GM19455 (cell line): ENCODE measurements around the gene RBM12.
"Not testable (repeated sequence)": the region's sequence is repeated elsewhere in the genome, so short reads cannot be mapped to it uniquely, and the experiment has no call there.

Experiments used
- ATAC-seq: cut with Tn5 transposase; IDR thresholded peaks from one replicate; pipeline ENCODE4 v1.9.1; 2021; ENCODE audit not compliant: unreplicated experiment

Gene RBM12

DNA sequence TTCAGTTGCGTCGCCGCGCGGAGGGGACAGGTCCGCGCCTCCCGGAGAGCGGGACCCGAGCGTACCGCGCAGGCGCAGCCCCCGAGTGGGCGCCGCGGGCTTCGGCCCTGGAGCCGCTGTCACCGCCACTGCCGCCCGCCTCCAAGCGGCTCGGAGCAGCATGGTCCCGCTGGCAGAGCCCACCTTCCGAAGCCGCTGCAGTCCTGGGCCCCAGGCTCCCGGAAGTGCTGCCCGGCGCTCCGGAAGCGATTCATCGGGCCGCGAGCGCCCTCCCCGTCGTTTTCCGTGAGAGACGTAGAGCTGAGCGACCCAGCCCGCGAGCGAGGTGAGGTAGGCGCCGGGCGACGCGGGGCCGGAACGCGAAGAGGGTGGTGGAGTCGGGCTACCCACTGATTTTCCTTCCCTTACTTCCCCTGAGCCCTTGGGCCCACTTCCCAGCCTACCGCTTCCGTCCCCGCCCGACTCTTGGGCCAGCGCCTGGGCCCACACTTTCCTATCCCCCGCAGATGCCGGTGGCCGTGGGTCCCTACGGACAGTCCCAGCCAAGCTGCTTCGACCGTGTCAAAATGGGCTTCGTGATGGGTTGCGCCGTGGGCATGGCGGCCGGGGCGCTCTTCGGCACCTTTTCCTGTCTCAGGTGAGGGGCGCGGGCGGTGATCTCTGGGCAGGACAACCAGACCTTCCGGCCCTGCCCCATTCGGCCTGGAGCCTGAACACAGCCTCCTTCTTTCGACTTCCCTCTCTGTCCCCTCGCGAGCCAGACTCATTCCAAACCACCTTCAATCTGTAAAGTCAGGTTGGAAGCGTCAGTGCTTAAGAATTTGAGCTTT is 34.6 kb upstream of the RBM12 start, which contains the start of the genes NFS1 and ROMO1:
TSS of gene NFS1 (minus strand) at position 226 of the 830 bp plus-strand sequence. CDS start at position 162, 64 bp downstream.
TSS of gene ROMO1 (plus strand) at position 279 of the 830 bp plus-strand sequence. CDS start at position 507, 228 bp downstream.
- ATAC-seq, result peak; percentile 80

DNA sequence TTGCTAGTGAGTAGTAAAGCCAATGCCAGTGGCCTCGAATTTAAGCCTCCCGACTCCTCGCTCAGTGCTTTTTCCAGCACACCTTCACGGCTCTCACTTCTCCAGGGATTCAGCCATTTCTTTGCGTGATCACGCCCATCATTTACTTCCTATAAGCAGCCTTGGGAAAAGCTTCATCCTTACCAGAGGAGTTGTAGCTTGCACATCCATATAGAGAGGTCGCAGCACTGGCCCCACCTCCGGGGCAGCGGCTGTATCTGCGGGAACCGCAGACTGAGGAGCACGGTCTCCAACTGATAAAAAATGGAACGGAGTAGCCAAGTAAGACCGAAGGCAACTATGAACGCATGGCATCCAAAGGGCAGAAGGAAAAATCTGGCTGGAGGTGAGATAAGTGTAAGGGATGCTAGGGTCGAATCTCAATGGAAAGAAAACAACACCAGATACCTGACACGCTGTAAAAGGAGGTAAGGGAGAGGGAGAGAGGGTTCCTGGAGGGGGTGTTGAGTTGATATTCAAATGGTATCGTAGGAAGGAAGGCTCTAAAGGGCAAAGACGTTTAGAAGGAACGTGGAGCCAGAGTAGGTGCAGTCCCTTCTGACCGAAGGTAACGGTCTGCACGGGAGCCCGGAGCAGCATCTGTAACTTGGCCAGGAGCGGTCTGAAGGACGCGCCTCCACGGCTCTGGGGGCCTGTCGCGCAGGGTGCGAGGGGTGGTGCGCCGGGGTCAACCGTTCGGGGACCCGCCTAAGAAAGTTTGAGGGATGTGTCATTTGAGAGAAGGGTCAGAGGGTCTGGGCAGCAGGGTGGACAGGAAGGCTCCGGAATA is 33.8 kb upstream of the RBM12 start:
- ATAC-seq, result peak; percentile 27

DNA sequence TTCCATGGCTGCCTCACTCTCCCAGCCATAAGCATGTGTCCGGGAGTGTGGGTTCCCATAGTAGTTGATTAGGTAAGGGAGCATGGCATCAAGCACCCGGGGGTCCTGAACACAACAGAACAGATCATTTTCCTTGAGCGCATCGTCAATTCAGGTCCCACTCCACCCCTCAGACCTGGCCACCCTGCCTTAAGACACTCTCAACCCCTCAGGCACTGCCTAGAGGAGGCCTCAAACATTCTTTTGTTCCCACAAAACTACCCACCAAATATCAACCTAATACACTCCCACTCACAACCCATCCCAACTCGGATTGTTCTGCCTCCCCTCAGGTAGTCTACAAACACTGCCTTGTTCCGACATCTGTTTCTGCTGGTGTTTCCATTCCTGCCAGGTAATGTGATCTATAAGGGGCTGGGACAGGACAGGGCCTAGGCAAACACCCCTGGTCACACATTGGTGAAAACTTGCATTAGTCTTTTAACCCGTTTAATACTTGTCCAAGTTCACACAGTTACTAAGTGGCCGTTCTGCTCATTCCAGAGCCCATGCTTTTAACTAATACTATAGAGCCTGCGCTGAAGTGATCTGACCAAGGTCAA is 33.1 kb upstream of the RBM12 start:
- ATAC-seq, result no peak

DNA sequence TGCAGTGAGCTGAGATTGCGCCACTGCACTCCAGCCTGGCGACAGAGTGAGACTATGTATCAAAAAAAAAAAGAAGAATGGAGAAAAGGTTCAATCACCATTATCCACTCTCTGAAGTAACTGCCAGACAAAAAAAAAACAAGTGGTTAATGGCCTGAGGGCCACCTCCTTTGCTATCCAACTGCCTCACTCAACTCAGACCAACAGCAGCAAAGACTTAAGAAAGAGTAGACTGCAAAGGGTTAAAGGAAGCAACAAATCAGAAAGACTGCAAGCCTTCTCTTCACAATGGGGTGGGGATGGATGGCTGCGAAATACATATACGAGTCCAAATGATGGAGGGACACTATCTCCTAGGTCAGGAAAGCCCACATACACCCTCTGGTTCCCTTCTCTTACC is 31.3 kb upstream of the RBM12 start:
- ATAC-seq, result no peak

DNA sequence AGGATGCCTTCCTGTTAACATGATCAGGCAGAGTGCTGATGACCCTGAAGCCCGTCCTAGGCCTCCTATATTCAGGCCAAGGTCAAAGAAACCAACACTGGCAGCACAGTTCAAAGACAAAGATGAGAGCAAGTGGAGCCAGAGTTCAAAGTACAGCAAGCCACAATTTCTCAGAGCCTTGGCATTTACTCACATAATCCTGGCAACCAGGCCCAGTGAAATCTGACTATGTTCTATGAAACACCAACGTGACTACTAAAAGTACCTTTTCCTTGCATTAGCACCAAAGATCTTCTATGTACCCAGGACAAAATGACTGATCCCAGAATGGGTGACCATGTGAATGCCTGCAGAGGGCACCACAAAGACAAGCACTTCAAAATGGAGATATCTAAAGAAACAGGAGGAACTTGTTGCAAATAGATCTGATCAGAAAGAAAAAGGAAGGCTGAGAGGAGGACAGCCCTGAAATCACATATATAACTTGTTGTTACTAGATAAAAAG is 30.6 kb upstream of the RBM12 start:
- ATAC-seq, result no peak

DNA sequence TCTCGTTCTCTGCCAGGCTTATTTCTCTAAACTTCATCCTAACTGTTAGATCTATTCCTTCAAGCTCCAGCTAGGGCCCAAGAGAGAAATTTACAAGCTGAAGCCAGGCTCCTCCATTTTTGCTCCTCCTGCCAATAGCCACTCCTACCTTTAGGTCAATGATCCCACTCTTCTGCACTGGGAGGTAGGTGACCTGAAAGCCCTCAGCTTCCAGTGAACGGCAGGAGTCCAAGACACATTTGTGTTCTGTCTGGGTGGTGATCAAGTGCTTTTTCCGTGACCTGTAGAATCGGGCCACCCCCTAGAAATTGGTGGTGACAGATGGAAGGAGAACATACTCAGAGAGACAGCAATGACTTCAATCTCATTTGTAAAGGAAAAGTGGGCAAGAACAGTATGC is 25.6 kb upstream of the RBM12 start:
- ATAC-seq, result no peak

DNA sequence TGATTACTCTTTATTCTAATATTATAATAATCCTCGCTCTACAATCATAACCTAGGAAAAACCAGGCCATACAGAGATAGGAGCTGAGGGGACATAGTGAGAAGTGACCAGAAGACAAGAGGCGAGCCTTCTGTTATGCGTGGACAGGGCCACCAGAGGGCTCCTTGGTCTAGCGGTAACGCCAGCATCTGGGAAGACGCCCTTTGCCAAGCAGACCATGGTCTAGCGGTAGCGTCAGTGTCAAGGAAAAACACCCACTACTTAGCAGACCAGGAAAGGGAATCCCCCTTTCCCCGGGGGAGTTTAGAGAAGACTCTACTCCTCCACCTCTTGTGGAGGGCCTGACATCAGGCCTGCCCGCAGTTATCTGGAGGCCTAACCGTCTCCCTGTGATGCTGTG is 22.2 kb upstream of the RBM12 start:
- not testable (repeated sequence) for ATAC-seq

DNA sequence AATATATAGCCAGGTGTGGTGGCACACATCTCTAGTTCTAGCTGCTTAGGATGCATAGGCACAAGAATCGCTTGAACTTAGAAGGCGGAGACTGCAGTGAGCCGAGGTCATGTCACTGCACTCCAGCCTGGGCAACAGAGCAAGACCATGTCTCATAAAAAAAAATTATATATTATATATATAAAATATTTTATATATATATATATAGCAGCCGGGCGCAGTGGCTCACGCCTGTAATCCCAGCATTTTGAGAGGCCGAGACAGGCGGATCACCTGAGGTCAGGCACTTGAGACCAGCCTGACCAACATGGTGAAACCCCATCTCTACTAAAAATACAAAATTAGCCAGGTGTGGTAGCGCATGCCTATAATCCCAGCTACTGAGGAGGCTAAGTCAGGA is 20.7 kb upstream of the RBM12 start:
- not testable (repeated sequence) for ATAC-seq

DNA sequence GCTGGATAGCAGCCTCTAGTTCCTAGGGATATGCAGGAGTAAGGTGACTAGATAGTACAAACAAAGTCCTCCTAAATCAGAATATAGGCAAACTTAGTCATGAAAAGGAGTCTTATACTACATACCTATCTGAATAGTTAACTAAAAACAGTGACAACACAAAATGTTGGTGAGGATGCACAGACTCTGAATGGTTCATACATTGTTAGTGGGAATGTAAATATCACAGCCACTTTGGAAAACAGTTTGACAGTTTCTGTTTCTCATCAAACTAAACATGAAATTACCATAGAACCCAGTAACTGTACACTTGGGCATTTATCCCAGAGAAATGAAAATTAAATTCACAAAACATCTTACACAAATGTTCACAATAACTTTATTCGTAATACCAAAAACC is 17.3 kb upstream of the RBM12 start:
- no peak for ATAC-seq

DNA sequence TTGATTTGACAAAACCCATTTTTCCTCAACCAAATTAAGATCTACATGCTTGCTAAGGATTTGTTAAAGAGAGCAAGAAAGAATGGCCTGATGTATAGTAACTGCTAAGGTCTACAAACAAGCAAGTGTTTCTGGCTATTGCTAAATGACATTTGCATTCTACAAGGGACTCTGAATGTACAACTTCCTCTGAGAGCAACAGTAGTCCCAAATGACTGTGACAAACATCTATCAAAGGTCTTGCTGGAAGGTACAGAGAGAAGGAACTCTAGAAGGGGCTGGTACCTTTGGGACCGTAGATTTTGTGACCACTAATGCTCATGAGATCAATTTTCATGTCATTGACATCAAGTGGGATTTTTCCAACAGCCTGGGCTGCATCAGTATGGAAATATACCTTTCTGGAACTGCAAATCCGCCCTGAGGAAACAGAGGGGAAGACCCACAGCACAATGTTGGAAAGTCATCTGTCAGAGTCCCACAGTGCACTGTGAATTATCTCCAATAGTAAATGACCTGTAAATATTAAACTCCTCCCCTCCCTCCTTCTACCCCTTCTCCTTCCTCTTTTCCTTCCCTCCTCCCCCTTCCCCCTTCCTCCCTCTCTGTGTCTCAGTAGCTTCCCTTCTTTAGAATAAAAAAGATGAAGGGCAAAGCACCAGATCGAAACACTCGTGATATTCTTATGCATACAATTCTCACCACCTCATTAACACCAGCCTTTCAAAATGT is 15.9 kb upstream of the RBM12 start:
- ATAC-seq, result no peak

DNA sequence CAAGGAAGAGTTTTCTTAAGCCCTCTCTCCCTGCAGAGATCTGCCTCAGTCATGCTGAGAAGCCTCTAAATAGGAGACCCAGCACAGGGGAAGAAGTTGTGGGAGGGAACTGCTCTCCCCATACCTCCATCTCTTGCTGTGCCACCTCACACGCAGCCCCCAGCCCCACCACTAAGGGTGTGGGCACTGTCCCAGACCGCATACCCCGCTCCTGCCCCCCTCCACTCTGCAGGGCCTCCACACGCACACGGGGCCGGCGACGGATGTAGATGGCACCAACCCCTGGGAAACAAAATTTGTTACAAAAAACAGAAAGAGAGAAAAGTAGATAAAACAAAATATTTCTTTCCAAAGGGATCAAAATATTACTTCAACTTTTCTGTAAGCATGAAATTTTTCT is 10.2 kb upstream of the RBM12 start:
- no peak for ATAC-seq

DNA sequence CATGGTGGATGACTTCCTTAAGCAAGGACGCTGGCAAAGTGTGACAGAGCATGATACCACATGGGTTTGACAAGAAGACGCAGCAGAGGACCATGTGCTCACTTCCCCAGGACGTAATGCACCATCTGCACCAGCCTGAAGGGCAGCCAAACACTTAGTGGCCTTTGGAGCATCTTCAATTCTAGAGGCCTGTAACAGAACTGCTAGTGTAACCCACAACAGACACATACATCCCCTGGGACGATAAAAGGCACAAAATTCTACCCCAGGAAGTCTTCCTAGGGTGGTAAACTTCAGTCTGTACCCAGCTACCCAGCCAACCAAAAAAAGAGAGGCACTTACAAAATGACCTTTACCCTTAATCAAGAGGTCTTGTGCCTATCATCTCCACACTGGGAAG is 9.2 kb upstream of the RBM12 start:
- no peak for ATAC-seq

DNA sequence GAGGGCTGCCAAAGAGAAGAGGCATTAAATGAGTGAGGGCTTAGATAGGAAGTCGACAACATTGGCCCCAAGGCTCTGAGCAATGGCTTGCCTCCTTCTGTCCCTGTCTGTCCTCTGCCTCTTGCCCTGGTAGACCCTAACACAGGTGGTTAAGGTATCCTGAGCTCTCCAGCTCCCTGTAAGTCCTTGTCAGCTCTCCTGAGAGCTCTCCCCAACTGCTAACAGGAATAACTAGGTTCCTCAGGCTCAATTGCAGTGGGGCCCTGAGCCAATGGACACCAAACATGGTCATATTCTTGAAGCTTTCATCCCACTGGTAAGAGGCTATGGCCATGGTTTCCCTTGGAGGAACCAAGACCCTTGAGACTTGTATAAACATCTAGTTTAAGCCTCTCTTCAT is 5.0 kb upstream of the RBM12 start:
- no peak for ATAC-seq

DNA sequence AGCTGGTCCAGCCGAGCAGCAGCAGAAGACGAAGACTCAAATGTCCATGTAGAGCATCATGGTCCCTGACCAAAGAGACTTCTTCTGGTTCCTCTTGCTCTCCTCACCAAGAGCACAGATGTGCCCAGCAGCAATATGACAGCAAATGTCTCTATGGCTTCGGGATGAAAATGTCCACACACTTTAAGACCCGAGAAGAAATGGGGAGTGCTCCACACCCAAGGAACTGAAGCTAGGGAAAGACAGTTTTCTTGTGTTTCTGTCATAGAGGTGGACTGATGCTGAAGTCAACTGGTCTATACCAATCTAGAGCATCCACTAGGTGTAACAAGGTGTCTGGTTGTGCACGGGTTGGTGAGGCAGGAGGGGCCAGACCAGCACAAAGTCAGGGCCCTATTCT is 4.5 kb upstream of the RBM12 start:
- no peak for ATAC-seq

DNA sequence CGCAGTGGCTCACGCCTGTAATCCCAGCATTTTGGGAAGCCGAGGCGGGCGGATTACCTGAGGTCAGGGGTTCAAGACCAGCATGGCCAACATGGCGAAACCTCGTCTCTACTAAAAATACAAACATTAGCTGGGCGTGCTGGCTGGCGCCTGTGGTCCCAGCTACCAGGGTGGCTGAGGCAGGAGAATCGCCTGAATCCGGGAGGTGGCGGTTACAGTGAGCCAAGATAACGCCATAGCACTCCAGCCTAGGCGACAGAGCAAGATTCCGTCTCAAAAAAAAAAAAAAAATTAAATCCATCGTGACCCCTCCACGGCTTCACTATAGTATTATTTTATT is 1.2 kb upstream of the RBM12 start:
- no peak for ATAC-seq

DNA sequence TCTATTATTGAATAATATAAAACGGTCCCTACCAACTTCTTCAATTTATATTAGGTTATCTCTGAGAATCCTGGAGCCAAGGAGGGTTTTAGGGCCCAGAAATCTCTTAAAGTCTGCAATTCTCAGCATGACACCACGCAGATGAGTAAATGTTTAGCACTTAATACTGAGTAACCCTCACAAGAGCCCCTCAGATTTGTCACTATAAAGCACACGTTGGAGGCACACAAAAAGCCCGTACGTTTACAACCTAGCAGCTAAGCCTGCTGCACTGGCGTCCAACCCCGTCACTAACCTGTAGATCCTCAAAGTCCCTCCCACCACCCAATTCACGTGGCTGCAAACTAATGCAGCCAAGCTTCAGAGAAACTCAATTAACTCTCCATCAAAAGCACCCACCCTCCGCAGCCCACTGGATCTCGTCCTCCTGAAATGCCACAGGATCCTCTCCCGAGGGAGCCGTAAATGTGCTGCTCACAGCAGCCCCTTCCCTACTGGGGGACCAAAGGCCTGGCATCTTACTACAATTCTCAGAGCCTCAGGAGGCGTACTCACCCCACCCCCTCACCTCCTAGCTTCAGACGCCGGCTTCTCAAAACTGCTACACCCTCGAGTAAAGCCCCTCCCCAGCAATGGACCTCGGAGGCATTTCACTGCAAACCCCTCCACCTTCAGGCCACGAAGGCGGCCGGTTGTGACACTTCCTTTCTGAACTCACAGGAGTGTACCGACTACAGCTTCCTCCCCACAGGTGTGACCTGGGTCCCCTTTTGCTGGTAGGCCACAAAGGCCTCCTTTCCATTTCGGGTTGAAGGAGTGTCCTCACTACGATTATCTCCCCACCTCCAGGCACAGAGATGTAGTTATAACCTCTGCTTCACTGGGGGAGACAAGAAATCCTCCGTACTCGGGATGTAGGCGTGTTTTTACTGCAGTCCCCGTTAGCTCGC is 909 bp downstream of the RBM12 start:
- peak; percentile 23 for ATAC-seq

DNA sequence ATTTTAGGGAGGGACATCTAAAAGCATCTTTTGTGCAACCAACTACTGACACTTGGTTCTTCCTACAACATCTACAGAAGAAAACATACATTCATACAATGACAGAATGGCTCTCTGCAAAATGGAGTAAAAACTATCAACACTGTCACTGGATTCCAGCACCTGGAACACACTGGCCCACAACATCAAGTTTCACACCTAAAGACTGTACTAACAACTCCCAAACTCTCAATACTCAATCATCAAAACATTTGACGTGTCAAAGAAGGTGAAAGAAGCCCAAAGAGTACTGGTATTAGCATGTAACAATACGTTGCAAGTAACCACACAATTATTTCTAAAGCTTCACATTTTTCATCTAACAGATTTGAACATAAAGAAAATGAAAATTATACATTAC is 2.1 kb downstream of the RBM12 start:
- no peak for ATAC-seq

DNA sequence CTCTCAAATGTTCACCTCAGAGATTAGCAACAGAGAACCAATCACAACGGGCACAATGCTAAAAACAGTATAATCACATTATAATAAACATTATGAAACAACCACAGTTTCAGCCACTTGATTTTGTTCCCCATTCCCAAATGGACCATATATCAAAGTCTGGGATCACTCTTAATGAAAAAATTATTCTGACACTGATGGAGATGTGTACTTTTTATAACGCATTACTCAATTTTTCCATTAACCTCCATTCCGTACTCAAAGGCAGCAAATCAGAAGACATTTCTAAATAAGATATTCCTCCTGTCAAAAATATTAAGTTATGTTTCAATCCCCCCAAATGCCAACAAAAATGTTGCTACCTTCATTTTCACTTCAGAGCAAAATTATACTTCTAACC is 2.8 kb downstream of the RBM12 start:
- ATAC-seq, result no peak

DNA sequence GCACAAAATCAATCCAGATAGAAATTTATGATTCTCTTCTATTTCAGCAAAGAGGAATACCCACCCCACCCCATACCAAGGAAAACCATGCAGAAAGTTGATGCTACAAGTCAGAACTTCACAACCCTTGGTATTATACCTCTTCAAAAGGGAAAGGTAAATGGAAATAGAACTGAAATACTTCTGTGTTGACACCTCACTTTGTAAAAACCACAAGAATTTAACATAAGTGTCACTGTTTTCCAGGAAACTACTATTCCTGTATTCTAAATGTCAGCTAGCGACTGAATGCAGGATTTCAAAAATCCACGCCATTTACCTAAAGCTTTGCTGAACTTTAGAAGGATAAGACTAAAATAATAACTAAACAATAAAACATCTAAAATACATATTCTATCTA is 3.6 kb downstream of the RBM12 start:
- ATAC-seq, result no peak
